ENCODE data around the gene DNAJC7.

Gene DNAJC7

DNA sequence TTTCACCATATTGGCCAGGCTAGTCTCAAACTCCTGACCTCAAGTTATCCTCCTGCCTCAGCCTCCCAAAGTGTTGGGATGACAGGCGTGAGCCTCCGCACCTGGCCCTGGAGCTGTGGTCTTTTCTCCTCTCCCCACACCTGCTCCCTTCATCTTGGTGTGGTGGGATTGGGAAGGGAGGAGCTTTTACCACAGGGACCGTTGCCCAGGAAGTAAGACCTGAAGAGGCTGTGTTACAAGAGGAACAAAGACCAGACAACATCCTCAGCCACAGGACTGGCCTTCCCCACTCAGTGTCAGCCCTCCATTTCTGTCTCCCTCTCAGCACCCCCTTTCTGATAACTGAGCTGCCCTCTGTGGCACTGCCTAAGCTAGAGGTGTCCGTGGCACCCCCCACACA lies 42.6 kb upstream of the DNAJC7 start:
- H3K4me3 ChIP-seq (ENCODE audit: low read length) = no peak overlapping the region
- H3K36me3 ChIP-seq (ENCODE audit: control insufficient read depth, insufficient read depth, low read length) = no peaks in the 10 kb centered on the region
- no peak overlapping the region for H3K9ac ChIP-seq (ENCODE audit: low read length)
- H2BK15ac ChIP-seq (replicated peaks; ENCODE audit: low read depth) = no peak overlapping the region
- no peak overlapping the region for H3K4me2 ChIP-seq (ENCODE audit: low read length)
- H3K27ac ChIP-seq (ENCODE audit: low read depth, low read length) = no peak overlapping the region
- peak overlapping the region; percentile 42 for H3K56ac ChIP-seq (ENCODE audit: low read length)
- H2BK5ac ChIP-seq (ENCODE audit: low read length) = no peak overlapping the region
- no peaks in the 10 kb centered on the region for H3K79me2 ChIP-seq (ENCODE audit: control insufficient read depth, insufficient read depth, low read length)
- WGBS (ENCODE audit: extremely low coverage, insufficient coverage, low lambda C conversion rate) = no CpG with 5 or more reads among the region's 4 CpGs
- no peak overlapping the region for H3K4ac ChIP-seq (ENCODE audit: low read depth, low read length)
- H3K79me1 ChIP-seq (ENCODE audit: low read length) = no peaks in the 10 kb centered on the region
- no peaks in the 10 kb centered on the region for H3K27me3 ChIP-seq (ENCODE audit: insufficient read depth, low read length, poor library complexity)
- H4K8ac ChIP-seq (ENCODE audit: low read depth, low read length) = no peak overlapping the region
- no peak overlapping the region for H4K5ac ChIP-seq (ENCODE audit: low read length)
- DNase-seq = no peak
- peaks cover 2% of the 10 kb centered on the region for H3K4me1 ChIP-seq (ENCODE audit: control insufficient read depth, low read depth, low read length)
- H2AK5ac ChIP-seq (ENCODE audit: low read length) = no peak overlapping the region
- H3K23ac ChIP-seq (ENCODE audit: low read length) = no peak overlapping the region
- H3K18ac ChIP-seq (ENCODE audit: low read length) = no peak overlapping the region
- no peak overlapping the region for H2BK120ac ChIP-seq (ENCODE audit: low read depth, low read length)

- H3K79me1 ChIP-seq (ENCODE audit: low read length) = no peaks in the 10 kb centered on the region
- H4K5ac ChIP-seq (ENCODE audit: low read length) = no peak overlapping the region
- H3K36me3 ChIP-seq (ENCODE audit: control insufficient read depth, insufficient read depth, low read length) = no peaks in the 10 kb centered on the region
- H3K4ac ChIP-seq (ENCODE audit: low read depth, low read length) = no peak overlapping the region
- no peak overlapping the region for H4K8ac ChIP-seq (ENCODE audit: low read depth, low read length)
- no peaks in the 10 kb centered on the region for H3K27me3 ChIP-seq (ENCODE audit: insufficient read depth, low read length, poor library complexity)
- no peak overlapping the region for H2BK15ac ChIP-seq (replicated peaks; ENCODE audit: low read depth)
- no peak overlapping the region for H3K18ac ChIP-seq (ENCODE audit: low read length)
- H3K9ac ChIP-seq (ENCODE audit: low read length) = no peak overlapping the region
- WGBS (ENCODE audit: extremely low coverage, insufficient coverage, low lambda C conversion rate) = no CpG with 5 or more reads among the region's 7 CpGs
- H3K4me1 ChIP-seq (ENCODE audit: control insufficient read depth, low read depth, low read length) = peaks cover 2% of the 10 kb centered on the region
- no peak overlapping the region for H3K4me2 ChIP-seq (ENCODE audit: low read length)
- no peak overlapping the region for H3K4me3 ChIP-seq (ENCODE audit: low read length)
- H3K56ac ChIP-seq (ENCODE audit: low read length) = no peak overlapping the region
- H2BK120ac ChIP-seq (ENCODE audit: low read depth, low read length) = no peak overlapping the region
- H3K79me2 ChIP-seq (ENCODE audit: control insufficient read depth, insufficient read depth, low read length) = no peaks in the 10 kb centered on the region
- H2AK5ac ChIP-seq (ENCODE audit: low read length) = no peak overlapping the region
- no peak for DNase-seq
- H3K23ac ChIP-seq (ENCODE audit: low read length) = no peak overlapping the region
- no peak overlapping the region for H3K27ac ChIP-seq (ENCODE audit: low read depth, low read length)
- no peak overlapping the region for H2BK5ac ChIP-seq (ENCODE audit: low read length)
Measured at GRCh38 chr17:42058063-42058462, 40.8 kb upstream of the DNAJC7 start.

DNA sequence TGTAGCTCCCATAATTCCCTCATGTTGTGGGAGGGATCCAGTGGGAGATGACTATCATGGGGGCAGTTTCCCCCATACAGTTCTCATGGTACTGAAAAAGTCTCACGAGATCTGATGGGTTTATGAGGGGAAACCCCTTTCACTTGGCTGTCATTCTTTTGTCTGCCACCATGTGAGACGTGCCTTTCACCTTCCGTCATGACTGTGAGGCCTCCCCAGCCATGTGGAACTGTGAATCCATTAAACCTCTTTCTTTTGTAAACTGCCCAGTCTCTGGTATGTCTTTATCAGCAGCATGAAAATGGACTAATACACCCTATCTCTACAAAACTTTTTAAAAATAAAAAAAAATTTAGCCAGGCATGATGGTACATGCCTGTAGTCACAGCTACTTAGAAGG lies 39.4 kb upstream of the DNAJC7 start:
- H2AK5ac ChIP-seq (ENCODE audit: low read length) = no peak overlapping the region
- no peaks in the 10 kb centered on the region for H3K27me3 ChIP-seq (ENCODE audit: insufficient read depth, low read length, poor library complexity)
- H3K18ac ChIP-seq (ENCODE audit: low read length) = no peak overlapping the region
- H3K27ac ChIP-seq (ENCODE audit: low read depth, low read length) = no peak overlapping the region
- H4K8ac ChIP-seq (ENCODE audit: low read depth, low read length) = no peak overlapping the region
- DNase-seq = no peak
- H3K4me2 ChIP-seq (ENCODE audit: low read length) = no peak overlapping the region
- H3K9ac ChIP-seq (ENCODE audit: low read length) = no peak overlapping the region
- H3K4me3 ChIP-seq (ENCODE audit: low read length) = no peak overlapping the region
- no peak overlapping the region for H3K4ac ChIP-seq (ENCODE audit: low read depth, low read length)
- no peak overlapping the region for H2BK5ac ChIP-seq (ENCODE audit: low read length)
- no peak overlapping the region for H3K23ac ChIP-seq (ENCODE audit: low read length)
- H3K4me1 ChIP-seq (ENCODE audit: control insufficient read depth, low read depth, low read length) = peaks cover 2% of the 10 kb centered on the region
- H3K79me2 ChIP-seq (ENCODE audit: control insufficient read depth, insufficient read depth, low read length) = no peaks in the 10 kb centered on the region
- H2BK120ac ChIP-seq (ENCODE audit: low read depth, low read length) = no peak overlapping the region
- no peak overlapping the region for H3K56ac ChIP-seq (ENCODE audit: low read length)
- H4K5ac ChIP-seq (ENCODE audit: low read length) = no peak overlapping the region
- H3K79me1 ChIP-seq (ENCODE audit: low read length) = no peaks in the 10 kb centered on the region
- WGBS (ENCODE audit: extremely low coverage, insufficient coverage, low lambda C conversion rate) = no CpG with 5 or more reads among the region's 3 CpGs
- H3K36me3 ChIP-seq (ENCODE audit: control insufficient read depth, insufficient read depth, low read length) = no peaks in the 10 kb centered on the region
- no peak overlapping the region for H2BK15ac ChIP-seq (replicated peaks; ENCODE audit: low read depth)

DNA sequence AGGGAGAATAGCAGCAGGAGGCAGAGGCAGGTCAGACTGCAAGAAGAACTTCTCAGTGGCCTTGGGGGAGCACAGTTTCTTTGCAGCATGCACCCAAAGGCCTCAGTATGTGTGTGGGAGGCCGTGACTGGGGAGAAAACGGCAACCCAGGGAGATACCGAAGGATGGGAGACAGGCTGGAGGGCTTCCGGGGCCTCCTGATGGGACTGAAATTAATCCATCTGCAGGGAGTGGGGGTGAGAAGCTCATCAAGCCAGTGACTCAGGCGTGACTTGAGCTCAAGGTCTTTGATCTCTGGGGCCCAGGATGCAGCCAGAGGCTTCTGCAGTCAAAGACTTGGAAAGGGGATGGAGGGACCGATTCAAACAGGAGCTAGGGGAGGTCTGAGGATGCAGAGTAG lies 38.3 kb upstream of the DNAJC7 start:
- no peak overlapping the region for H3K4me2 ChIP-seq (ENCODE audit: low read length)
- H3K27me3 ChIP-seq (ENCODE audit: insufficient read depth, low read length, poor library complexity) = no peaks in the 10 kb centered on the region
- H4K8ac ChIP-seq (ENCODE audit: low read depth, low read length) = no peak overlapping the region
- H3K9ac ChIP-seq (ENCODE audit: low read length) = no peak overlapping the region
- DNase-seq = no peak
- H3K56ac ChIP-seq (ENCODE audit: low read length) = no peak overlapping the region
- H2BK120ac ChIP-seq (ENCODE audit: low read depth, low read length) = no peak overlapping the region
- H4K5ac ChIP-seq (ENCODE audit: low read length) = no peak overlapping the region
- no peak overlapping the region for H2BK5ac ChIP-seq (ENCODE audit: low read length)
- H3K18ac ChIP-seq (ENCODE audit: low read length) = no peak overlapping the region
- WGBS (ENCODE audit: extremely low coverage, insufficient coverage, low lambda C conversion rate) = no CpG with 5 or more reads among the region's 6 CpGs
- no peaks in the 10 kb centered on the region for H3K79me2 ChIP-seq (ENCODE audit: control insufficient read depth, insufficient read depth, low read length)
- no peaks in the 10 kb centered on the region for H3K79me1 ChIP-seq (ENCODE audit: low read length)
- no peak overlapping the region for H2BK15ac ChIP-seq (replicated peaks; ENCODE audit: low read depth)
- H3K36me3 ChIP-seq (ENCODE audit: control insufficient read depth, insufficient read depth, low read length) = no peaks in the 10 kb centered on the region
- H3K4ac ChIP-seq (ENCODE audit: low read depth, low read length) = no peak overlapping the region
- H3K4me3 ChIP-seq (ENCODE audit: low read length) = no peak overlapping the region
- no peak overlapping the region for H3K27ac ChIP-seq (ENCODE audit: low read depth, low read length)
- H3K23ac ChIP-seq (ENCODE audit: low read length) = no peak overlapping the region
- peaks cover 2% of the 10 kb centered on the region for H3K4me1 ChIP-seq (ENCODE audit: control insufficient read depth, low read depth, low read length)
- no peak overlapping the region for H2AK5ac ChIP-seq (ENCODE audit: low read length)

DNA sequence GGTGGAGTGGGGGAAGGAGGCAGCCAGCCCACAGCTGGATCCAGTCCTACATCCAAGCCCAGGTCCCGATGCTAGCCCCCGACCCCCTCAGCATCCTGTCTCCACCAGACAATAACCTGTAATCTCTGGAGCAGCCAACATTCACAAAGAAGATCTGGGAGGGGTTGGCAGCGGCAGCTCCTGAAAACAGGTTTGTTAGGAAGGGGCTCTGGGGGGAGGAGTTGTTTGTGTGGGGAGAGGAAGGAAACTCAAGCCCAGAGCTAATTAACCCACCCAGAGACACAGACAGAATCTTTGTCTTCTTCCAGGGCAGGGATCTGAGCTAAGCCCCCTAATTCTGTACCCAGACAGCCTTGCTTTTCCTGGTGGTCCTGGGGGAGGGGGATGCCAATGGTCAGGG lies 37.8 kb upstream of the DNAJC7 start:
- Histone ChIP-seq H3K23ac (ENCODE audit: low read length) (no peak overlapping the region), H2BK120ac (ENCODE audit: low read depth, low read length) (no peak overlapping the region), H3K9ac (ENCODE audit: low read length) (no peak overlapping the region), H3K4me3 (ENCODE audit: low read length) (no peak overlapping the region), H3K27me3 (ENCODE audit: insufficient read depth, low read length, poor library complexity) (no peaks in the 10 kb centered on the region), H2AK5ac (ENCODE audit: low read length) (no peak overlapping the region), H3K36me3 (ENCODE audit: control insufficient read depth, insufficient read depth, low read length) (no peaks in the 10 kb centered on the region), H3K56ac (ENCODE audit: low read length) (no peak overlapping the region), H3K4ac (ENCODE audit: low read depth, low read length) (no peak overlapping the region), H3K18ac (ENCODE audit: low read length) (no peak overlapping the region), H3K4me2 (ENCODE audit: low read length) (no peak overlapping the region), H3K79me2 (ENCODE audit: control insufficient read depth, insufficient read depth, low read length) (no peaks in the 10 kb centered on the region), H4K8ac (ENCODE audit: low read depth, low read length) (no peak overlapping the region), H3K4me1 (ENCODE audit: control insufficient read depth, low read depth, low read length) (peaks cover 2% of the 10 kb centered on the region), H2BK5ac (ENCODE audit: low read length) (no peak overlapping the region), H2BK15ac (replicated peaks; ENCODE audit: low read depth) (no peak overlapping the region), H3K79me1 (ENCODE audit: low read length) (no peaks in the 10 kb centered on the region), H3K27ac (ENCODE audit: low read depth, low read length) (no peak overlapping the region), H4K5ac (ENCODE audit: low read length) (no peak overlapping the region)
- WGBS (ENCODE audit: extremely low coverage, insufficient coverage, low lambda C conversion rate) = no CpG with 5 or more reads among the region's 3 CpGs
- no peak for DNase-seq

DNA sequence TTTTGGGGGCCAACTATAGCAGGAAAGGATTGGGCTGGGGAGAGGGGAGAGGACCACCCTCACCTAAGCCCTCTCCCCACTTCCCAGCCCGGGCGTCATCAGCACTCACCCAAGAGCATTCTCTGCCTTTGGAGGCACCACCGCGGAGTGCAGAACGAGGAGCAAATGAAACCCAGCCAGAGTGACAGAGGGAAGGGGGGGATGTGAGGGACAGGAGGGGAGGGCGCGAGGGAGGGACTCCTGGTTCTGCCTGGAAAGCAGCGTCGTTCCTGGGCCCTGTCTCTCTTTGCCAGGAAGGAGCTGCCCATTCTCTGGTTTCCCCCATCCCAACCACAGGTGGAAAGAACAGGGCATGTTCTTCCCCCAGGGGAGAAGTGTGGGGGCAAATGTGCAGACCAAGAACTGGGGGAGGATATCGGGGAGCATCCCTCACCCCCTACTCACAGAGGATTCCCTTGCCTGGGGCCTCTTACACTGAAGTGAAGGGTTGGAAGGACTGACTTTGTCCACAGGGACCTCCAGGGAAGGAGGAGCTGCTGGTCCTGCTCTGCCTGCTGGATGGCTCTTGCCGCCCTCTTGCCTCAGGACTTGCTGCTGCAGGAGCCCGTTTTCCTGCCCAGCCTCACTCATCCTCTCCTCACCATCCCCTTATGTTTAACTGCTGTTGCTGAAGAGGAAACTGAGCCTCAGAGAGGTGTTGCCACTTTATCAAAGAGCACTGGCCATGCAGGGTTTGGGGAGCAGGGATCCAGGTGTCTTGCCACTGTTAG lies 36.7 kb upstream of the DNAJC7 start:
- no peak for DNase-seq
- H3K27me3 ChIP-seq (ENCODE audit: insufficient read depth, low read length, poor library complexity) = no peaks in the 10 kb centered on the region
- H2BK120ac ChIP-seq (ENCODE audit: low read depth, low read length) = no peak overlapping the region
- H3K27ac ChIP-seq (ENCODE audit: low read depth, low read length) = no peak overlapping the region
- H3K4me2 ChIP-seq (ENCODE audit: low read length) = no peak overlapping the region
- no peak overlapping the region for H3K56ac ChIP-seq (ENCODE audit: low read length)
- no peak overlapping the region for H3K18ac ChIP-seq (ENCODE audit: low read length)
- H3K9ac ChIP-seq (ENCODE audit: low read length) = no peak overlapping the region
- no peak overlapping the region for H2BK15ac ChIP-seq (replicated peaks; ENCODE audit: low read depth)
- no peaks in the 10 kb centered on the region for H3K79me2 ChIP-seq (ENCODE audit: control insufficient read depth, insufficient read depth, low read length)
- no peak overlapping the region for H4K8ac ChIP-seq (ENCODE audit: low read depth, low read length)
- no peak overlapping the region for H2AK5ac ChIP-seq (ENCODE audit: low read length)
- no peak overlapping the region for H3K23ac ChIP-seq (ENCODE audit: low read length)
- H3K79me1 ChIP-seq (ENCODE audit: low read length) = no peaks in the 10 kb centered on the region
- H3K4me3 ChIP-seq (ENCODE audit: low read length) = no peak overlapping the region
- no peak overlapping the region for H3K4ac ChIP-seq (ENCODE audit: low read depth, low read length)
- no peak overlapping the region for H2BK5ac ChIP-seq (ENCODE audit: low read length)
- no CpG with 5 or more reads among the region's 12 CpGs for WGBS (ENCODE audit: extremely low coverage, insufficient coverage, low lambda C conversion rate)
- H3K4me1 ChIP-seq (ENCODE audit: control insufficient read depth, low read depth, low read length) = peaks cover 2% of the 10 kb centered on the region
- no peak overlapping the region for H4K5ac ChIP-seq (ENCODE audit: low read length)
- H3K36me3 ChIP-seq (ENCODE audit: control insufficient read depth, insufficient read depth, low read length) = no peaks in the 10 kb centered on the region
